Measurements from ENCODE around the gene THOC5. TPM values are rescaled to one million over a fixed set of nuclear protein-coding genes. Genes with fewer than 3 reads are reported as not detected.

THOC5 gene
- total RNA-seq, 4 donors from 2014 or later = 23.9 to 46.6 (median 30.3) TPM

- H3K27ac ChIP-seq = no peak overlapping the region
- intact Hi-C loops (cut with DNase I) = no loop called here
- TF ChIP-seq POLR2A (IDR thresholded peaks at IDR 0.05) (no peak), CTCF (IDR thresholded peaks at IDR 0.05) (no peak)
- no peaks in the 10 kb centered on the region for H3K9me3 ChIP-seq
- H3K4me3 ChIP-seq (replicated peaks in 1 of 3) = no peak overlapping the region
- peaks cover 5 to 13% of the 10 kb centered on the region in 2 donors for H3K4me1 ChIP-seq
- peaks cover 17% of the 10 kb centered on the region for H3K27me3 ChIP-seq
- no peak for DNase-seq
- no peaks in the 10 kb centered on the region for H3K36me3 ChIP-seq
- no CpG with 5 or more reads among the region's 39 CpGs for WGBS, 2 donors
Measured at GRCh38 chr22:29480262-29480511, 73.4 kb downstream of the THOC5 start.

- H3K4me3 ChIP-seq (replicated peaks in 1 of 3) = no peak within 1 kb of the TSS
- H3K27me3 ChIP-seq = peaks cover 17% of the 10 kb centered on the region
- WGBS, 2 donors = 5 to 9% methylated on average over 34 to 36 of the region's 48 CpGs
- no peak within 1 kb of the TSS for H3K27ac ChIP-seq
- no peaks in the 10 kb centered on the region for H3K9me3 ChIP-seq
- peaks cover 5 to 13% of the 10 kb centered on the region in 2 donors for H3K4me1 ChIP-seq
- no peak for TF ChIP-seq POLR2A (IDR thresholded peaks at IDR 0.05)
- no peak for TF ChIP-seq CTCF (IDR thresholded peaks at IDR 0.05)
- intact Hi-C loops (cut with DNase I) = no loop called here
- H3K36me3 ChIP-seq = no peaks in the 10 kb centered on the region
- no peak for DNase-seq
Measured at GRCh38 chr22:29479417-29480261, 73.9 kb downstream of the THOC5 start, which contains the start of gene NEFH. TSS of gene NEFH (plus strand) at chr22:29480218. CDS start at chr22:29480263, 45 bp downstream.

- DNase-seq = peak in 1 of 2 donors; percentile 24
- Histone ChIP-seq H3K27me3 (peaks cover 17% of the 10 kb centered on the region), H3K4me1 (peaks cover 5 to 13% of the 10 kb centered on the region in 2 donors), H3K4me3 (replicated peaks in 1 of 3) (no peak overlapping the region), H3K27ac (no peak overlapping the region), H3K36me3 (no peaks in the 10 kb centered on the region), H3K9me3 (no peaks in the 10 kb centered on the region)
- intact Hi-C loops (cut with DNase I) = no loop called here
- whole genome bisulfite sequencing, 2 donors = 11 to 14% methylated on average over 17 to 21 of the region's 21 CpGs
- TF ChIP-seq CTCF (IDR thresholded peaks at IDR 0.05) (no peak), POLR2A (IDR thresholded peaks at IDR 0.05) (no peak)
Measured at GRCh38 chr22:29478326-29479276, 75.0 kb downstream of the THOC5 start.

- Histone ChIP-seq H3K27ac (no peak overlapping the region), H3K27me3 (peaks cover 17% of the 10 kb centered on the region), H3K36me3 (no peaks in the 10 kb centered on the region), H3K9me3 (no peaks in the 10 kb centered on the region), H3K4me1 (peaks cover 5 to 13% of the 10 kb centered on the region in 2 donors), H3K4me3 (replicated peaks in 1 of 3) (no peak overlapping the region)
- 25 to 27% methylated on average over 4 of the region's 4 CpGs for WGBS, 2 donors
- intact Hi-C loops (cut with DNase I) = no loop called here
- TF ChIP-seq CTCF (IDR thresholded peaks at IDR 0.05) (no peak), POLR2A (IDR thresholded peaks at IDR 0.05) (no peak)
- DNase-seq = no peak
Measured at GRCh38 chr22:29477723-29478318, 75.7 kb downstream of the THOC5 start.

All from thyroid gland (tissue), 4 donors.